NCI-H69 (cell line): ENCODE results near the gene PRDM5.

Experiments used
- DNase-seq: peaks from one replicate; lab custom pipeline; 2025; lab: John Stamatoyannopoulos, UW

The PRDM5 gene

DNA sequence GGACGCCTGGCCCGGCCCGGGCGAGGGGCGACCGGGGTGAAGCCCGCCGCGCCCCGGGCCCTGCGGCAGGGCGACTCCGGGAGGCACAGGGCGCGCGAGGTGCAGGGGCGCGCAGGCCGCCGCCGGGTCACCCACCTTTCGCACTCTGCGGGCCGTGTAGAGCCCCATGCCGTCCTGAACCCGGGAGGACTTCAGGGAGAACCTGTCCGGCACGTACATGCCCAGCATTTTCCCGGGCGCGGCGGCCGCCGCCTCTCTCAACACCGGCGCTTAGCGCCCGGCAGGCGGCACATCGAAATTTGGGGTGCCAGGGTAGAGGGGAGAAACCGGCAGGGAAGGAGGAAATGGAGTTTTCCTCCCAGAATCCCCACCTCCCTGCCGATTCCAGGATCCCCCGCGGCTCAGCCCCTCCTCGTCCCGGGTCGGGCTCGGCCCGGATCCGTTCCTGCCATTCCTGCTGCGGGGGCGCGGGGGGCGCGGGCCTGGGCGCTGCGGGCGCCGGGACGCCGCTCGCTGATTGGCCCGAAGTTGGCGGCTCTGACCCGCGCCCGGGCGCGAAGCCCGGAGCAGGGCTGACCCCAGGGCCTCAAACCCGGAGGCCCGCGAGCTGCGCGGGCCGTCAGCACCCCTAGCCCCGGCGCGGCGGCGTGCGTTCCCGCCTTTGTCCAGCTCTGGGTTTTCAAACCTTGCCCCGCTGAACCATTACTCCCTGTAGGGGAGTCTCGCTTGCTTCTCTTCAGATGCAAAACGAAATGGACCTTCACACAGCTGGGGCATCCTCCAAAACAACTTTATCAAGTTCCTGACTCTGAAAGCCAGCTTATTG lies at the start of gene PRDM5:
PRDM5 (minus strand) TSS at position 346 of the 826 bp plus-strand sequence; CDS start at position 228, 118 bp downstream.
- peak; percentile 38 for DNase-seq

DNA sequence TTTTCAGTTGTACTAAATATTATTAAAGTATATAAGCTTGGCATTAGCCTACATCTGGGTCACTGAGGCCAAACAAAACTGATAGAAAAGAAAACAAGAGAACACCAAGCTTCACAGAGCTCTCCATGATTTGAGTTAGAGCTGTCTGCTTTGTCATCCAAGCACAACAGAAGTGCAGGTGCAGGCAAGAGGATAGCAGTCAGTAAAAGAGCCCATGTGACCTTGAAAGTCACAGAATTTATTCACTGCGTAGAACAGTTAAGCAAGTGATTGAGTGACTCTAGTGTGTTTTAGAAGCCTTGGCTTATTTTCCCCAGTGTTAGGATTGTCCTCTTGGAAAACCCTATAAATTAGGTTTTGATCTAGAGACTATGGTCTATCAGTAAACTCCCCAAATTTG lies 49.4 kb upstream of the PRDM5 start:
- DNase-seq = no peak

DNA sequence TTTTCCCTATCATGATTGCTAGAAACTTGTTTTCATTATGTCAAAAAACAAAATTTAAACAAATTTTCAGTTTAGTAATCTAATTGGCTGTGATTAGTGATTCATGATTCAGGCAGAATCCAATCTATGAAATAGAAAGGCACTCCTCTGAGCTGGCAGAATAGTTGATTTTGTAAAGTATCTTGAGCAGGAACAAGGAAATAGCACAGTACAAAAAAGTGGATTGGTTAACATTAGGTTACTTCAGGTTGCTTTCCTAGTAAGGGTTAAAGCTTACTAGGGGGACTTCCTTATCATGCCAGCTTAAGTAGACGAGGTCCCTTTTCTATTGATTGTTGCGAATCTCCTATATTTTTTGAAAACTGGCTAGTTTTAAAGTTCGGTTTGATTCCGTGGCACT lies 43.4 kb upstream of the PRDM5 start:
- no peak for DNase-seq

DNA sequence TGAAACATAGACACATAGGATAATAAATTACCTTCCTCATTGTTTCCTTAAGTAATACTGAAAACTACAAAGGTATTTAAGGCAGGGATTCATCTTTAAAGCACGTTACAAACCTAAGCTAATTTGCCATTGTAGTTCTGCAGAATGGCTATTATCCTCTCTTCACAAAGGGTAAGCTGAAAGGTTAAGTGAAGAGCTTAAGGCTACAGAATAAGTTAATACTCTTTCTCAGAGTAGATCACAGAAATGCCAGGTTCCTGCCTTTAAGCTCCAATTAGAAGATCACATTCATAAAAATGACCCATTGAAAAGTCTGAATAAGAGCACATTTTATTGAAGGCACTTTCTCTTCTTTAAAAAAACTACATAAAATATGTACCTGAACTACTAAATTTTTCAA lies 42.1 kb upstream of the PRDM5 start:
- no peak for DNase-seq

DNA sequence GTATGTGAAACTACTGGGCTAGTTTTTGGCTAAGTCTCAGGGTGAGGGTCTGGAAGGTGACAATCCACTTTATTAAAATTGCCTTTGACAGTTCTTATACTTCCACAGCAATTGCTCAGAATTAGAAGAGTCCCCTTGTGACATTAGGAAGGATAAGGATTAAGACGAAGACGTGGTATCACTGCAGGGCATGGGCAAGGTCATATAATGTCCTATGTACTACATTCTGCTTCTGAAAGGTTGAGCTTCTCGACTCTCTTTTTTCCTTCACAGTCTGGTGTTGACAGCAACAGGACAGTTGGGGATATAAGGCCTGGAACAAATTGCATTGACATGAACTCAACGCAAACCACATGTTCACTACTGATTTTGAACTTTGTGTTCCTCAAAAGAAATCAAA lies 40.9 kb upstream of the PRDM5 start:
- no peak for DNase-seq

DNA sequence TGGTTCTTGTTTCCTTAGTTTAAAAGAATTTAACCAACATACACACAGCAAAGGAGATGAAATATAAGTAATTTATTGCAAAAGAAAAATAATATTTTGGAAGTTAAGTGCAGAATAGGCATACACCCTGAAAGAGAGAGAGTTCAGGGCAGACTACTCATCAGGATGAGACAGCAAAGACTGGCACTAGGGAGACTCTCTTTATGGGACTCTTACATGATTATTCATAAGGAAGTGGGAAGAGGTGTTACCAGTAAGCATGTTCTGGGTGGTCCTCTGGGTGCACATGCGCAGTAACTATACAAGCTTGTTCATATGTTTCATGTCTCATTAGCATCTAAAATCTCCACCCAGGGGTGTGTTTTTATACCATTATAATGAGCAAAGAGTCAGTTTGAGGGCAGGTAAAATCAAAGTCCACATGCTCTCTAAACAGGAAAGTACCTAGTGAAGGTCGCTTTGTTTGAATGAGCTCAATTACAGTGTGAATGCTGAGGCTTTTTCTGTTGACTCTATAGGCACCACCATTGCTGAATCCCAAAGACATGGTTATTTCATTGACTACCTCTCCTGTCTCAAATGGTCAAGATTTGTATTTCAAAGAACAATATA lies 38.2 kb upstream of the PRDM5 start:
- DNase-seq = no peak

DNA sequence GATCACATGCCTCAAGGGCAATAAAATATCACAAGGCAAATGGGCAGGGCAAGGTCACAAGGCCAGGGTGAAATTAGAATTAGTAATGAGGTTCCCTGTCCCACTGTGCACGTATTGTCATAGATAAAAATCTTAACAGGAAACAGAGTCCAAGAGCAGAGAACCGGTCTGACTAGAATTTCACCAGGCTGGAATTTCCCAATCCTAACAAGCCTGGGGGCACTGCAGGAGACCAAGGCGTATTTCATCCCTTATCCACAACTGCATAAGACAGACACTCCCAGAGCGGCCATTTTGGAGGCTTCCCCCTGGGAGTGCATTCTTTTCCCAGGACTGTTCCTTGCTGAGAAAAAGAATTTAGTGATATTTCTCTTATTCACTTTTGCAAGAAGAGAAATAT lies 25.9 kb upstream of the PRDM5 start:
- DNase-seq = no peak

DNA sequence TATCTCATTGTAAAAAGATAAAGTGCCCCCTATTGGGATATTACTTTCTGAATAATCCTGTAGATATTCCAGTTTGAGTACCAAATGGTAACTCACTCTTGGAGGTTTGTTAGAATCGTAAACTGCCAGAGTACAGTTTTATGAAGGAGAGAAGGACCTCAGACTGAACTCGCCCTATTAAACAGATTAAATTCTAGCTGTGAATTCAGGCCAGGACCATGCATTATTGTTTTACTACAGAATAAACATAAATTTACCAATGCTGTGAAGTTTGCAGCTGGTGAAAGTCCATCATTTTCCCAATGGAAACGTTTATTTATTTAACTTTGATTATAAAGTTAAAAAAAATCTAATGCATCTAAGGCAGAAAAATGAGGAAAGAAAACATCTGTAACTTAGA lies 20.2 kb upstream of the PRDM5 start:
- DNase-seq = no peak

DNA sequence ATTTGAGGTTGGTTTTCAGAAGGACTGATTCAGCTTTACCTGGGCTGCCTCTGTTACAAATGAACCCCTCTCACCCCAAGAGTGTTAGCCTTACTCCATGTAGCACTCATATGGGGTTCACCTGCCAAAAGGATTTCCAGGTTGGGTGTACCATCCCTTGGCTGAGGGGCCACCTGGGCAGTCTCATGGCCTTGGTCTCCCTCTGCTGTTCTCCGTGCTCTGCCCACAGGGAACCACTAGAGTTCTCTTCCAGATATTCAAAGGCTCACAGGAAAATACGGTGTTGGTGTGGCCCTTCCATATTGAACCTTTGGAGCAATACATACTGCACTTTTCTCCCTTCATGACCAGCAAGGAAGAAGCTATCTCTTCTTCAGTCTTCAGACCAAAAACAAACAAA lies 18.0 kb upstream of the PRDM5 start:
- DNase-seq = no peak

DNA sequence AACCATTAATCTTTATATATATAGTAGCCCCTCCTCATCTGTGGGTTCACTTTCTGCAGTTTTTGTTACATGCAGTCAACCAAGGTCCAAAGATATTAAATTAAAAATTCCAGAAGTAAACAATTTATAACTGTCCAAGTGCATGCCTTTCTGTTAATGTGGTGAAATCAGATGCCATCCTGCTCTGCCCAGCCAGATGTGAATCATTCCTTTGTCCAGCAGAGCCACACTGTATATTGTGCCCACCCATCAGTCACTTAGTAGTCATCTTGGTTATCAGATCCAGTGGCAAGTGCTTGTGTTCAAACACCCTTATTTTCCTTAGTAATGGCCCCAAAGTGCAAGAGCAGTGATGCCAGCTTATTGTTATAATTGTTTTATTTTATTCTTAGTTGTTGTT lies 17.2 kb upstream of the PRDM5 start:
- no peak for DNase-seq

DNA sequence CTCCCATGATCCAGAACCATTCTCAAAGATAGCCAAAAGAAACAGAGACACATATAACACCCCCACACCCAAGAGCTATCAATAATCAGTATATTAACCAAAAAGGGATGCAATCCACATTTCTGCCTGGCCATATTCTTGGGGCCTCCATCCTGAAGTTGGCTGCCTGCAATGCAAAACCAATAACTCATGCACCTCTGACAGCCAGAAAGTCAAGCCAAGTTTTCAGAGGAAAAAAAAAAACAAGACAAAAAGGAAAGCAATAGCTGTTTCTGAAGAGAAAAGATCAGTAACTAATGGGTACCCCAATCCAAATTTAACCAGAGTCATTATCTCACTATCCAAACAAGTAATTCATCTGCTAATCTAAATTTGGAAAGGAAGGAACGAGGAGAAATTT lies 7.3 kb upstream of the PRDM5 start:
- no peak for DNase-seq

DNA sequence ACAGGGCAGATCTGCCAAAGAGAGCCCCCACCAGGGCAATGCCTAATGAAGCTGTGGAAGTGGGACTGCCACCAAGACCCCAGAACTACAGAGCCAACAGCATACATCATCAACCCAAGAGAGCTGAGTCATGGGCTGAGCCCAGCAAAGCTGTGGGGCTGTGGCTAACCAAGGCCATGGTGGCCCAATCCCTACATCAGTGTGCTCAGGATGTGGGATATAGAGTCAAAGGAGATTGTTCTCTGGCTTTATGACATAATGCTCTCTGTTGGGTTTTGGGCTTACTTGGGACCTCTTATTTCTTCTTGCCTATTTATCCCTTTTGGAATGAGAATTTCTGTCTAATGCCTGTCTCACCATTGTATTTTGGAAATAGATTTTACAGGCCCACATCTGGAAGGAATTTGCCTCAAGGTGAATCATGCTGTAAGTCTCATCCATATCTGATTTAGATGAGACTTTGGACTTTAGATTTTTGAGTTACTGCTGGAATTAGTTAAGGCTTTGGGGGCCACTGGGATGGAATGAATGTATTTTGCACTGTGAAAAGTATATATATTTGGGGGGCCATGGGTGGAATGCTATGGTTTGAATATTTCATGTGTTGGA lies 5.4 kb upstream of the PRDM5 start:
- no peak for DNase-seq

DNA sequence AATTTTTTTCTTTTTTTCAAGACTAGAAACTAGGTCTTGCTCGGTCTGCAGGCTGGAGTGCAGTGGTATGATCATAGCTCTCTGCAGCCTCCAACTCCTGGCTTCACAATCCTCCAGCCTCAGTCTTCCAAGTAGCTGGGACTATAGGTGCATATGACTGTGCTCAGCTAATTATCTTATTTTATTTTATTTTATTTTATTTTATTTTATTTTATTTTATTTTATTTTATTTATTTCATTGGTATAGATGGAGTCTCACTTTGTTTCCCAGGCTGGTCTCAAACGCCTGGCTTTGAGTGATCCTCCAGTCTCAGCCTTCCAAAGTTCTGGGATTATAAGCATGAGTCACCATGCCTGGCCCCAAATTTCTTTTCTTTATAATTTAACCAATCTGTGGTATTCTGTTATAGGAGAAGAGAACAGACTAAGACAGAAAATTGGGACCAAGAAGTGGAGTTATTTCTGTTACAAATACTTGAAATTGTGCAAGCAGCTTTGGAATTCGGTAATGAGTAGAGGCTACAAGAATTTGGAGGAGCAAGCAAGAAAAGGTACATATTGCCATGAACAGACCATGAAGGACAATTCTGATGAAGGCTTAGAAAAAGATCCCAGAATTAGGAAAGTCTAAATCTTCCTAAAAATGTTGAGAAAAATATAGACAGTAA lies 4.0 kb upstream of the PRDM5 start:
- no peak for DNase-seq

DNA sequence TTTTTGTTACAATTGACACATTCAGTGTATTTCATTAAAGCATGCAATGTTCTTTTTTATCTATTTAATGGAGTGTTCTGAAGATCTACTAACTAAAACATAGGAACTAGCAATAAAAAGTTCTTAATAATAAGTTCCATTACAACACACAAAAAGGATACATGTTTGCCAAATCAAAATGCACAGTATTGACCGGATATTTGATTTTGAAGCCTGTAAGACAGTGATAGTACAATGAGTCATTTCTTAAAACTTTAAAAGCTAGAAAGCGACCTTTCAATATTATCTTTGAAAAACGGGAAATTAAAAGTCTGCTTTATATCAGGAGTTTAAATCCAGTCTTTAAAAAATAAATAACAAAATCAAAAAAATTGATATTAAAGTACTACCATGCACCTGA lies 2.4 kb upstream of the PRDM5 start:
- no peak for DNase-seq

DNA sequence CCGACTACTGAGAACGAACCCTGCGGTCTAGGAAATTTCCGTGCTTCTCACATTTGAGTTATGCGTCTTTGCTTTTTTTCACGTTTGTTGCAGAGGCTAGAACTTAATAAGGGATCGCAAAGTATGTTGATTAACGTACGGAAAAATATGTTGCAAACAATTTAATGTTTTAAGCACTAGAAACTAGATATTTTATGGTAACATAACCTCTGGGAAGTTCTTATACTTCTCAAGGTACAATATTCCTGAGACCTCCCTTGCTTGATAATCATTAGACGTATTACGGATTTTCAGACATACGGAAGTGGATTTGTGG lies 639 bp upstream of the PRDM5 start:
- DNase-seq = no peak

DNA sequence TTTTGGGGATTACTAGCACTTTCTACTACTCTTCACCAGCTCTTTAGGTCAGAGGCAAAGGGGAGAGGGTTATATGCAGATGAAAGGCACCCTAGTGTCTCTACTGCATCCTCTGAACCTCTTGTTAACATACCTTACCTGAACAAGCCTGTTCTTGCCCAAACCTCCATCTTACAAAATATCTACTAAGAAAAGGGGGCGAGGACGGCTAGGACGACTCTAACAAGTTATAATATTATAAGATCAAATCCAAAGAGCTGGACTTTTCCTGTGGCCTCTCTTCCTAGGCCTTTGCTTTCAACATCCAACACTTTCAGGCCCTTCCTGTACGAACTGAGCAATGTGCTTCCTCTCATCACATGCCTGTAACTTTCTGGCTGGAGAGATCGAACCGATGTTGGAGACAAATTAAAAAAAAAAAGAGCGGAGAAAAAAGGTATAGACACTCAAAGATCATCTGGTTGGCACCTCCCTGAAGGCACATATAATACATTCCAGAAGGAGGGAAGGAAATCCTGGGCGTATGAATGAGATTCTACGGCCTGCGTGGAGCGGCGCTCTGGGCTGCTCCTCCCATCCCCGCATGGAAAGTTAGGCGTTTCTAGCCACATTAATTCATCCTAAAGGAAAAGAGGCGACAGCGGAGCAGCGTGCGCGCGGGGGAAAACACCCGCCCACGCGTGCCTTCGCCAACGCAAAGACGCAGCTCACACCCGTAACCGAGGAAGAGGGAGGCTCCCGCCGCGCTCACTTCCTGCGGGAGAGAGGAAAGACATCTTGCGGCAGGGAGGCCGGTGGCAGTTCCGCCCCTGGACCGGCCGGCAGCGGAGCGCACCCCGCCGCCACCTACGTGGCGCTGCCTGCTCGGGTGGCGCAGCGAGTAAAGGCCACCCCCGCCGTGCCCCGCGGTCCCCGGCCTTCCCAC lies 808 bp downstream of the PRDM5 start:
- DNase-seq = peak; percentile 61

DNA sequence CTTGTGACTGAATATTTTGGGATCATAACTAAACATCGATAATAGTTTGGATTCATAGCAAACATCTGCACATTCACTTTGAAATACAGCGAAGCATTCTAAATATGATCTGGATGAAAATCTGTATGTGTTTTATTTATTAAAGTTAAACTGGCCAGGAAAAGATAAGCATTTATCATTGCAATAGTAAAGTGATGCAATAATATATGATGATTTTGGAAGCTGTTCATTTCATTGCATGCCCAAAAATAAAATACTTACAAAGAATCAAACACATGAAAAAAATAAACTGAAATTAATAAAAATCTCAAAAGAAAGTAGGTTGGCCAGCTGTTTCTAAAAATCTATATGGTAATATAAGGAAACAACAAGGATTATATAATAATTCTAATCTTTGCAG lies 1.9 kb downstream of the PRDM5 start:
- no peak for DNase-seq

DNA sequence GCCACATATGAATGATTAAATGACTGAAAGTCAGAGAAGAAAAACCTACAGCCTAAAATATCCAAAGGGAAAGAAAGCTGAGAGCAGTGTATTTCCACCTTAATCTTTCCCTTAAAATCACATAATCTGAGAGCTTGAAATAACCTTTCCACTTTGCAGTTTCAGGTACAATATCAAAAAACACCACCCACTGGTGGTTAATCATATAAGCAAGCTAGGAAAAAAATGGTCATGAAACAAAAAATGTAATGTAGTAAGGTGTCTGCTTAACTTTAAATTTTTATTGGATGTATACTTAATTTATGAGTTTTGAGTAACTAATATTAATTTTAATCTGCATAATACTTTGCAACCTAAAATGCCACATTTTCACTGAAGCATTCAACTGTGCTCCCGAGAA lies 3.2 kb downstream of the PRDM5 start:
- DNase-seq = no peak

DNA sequence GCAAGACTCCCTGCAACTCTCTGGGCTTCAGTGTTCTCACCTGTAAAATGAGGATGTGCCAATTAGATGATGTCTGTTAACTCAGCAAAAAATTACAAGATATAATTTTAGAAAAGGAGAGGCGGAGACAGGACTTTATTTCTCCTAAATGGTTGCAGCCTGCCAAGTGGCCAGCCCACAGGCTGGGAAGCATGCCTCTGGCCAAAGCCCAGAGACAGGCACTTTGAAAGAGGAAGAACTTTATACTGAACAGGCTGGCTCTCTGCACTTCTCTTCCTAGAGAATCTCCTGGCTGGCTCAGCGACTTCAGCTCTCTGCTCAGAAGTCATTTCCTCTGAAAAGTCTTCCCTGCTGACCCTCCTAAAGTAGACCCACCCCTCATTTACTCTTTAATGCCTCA lies 3.7 kb downstream of the PRDM5 start:
- peak; percentile 3 for DNase-seq

DNA sequence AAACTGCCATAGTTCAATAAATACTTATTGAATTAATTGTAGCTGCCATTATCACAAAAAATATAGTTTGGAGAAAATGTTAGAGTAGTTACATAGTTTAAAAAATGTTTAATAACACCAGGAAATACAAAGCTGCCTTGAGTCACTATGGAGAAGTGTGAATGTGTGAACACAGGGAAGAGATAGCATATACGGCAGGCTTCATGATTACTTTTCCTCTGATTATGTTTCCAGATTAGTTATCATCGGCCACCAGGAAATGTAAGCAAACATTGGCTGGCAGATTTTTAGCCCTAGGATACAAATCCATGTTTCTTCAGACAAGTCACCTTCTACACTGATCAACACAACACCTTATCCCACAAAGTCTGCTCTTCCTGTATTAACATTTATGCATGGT lies 4.4 kb downstream of the PRDM5 start:
- no peak for DNase-seq

DNA sequence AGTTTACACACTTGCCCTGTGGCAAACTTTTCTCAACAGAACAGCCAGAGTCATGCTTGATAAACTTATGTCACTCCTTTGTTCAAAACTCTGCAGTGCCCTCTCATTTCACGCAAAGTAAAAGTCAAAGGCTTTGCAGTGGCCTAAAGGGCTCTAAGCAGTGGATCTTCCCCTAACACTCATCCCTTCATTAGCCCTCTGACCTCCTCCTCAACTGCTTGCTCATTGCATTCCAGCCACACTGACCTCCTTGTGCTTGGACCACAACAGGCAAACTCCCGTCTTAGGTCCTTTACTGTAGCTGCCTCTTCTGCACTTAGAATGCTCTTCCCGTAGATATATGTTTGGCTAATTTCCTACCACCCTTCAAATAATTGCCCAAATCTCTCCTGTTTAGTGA lies 5.6 kb downstream of the PRDM5 start:
- DNase-seq = no peak

DNA sequence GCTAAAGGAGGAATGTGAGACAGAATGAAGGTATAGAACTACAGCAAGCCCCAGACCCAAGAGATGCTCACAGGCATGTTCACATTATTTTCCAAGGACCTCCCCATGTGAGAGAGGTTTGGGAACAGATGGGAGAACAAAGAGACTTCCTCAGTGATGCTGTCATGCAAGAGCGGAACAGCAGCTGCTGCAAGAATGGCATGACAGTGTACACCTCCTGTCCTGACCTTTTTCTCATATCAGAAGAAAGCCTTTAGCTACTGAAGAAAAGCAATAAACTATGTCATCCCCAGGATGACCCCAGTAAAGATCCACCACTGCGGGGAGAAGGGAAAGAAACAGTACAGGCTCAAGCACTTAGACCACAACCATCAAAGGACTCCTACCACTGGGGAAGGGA lies 7.2 kb downstream of the PRDM5 start:
- DNase-seq = peak; percentile 62
